Gastroesophageal sphincter (tissue), 3 donors: ENCODE data around the gene GABARAPL2.

ENCODE experiments used
- EP300 ChIP-seq: sonication (generic); formaldehyde crosslinking; IDR thresholded peaks from one replicate; pipeline ENCODE4 v1.6.1; 2017; ENCODE audit warnings: antibody characterized with exemption, mild to moderate bottlenecking
- POLR2A ChIP-seq, 2 donors: fragments of 450-650 bp; IDR thresholded peaks; one replicate each; pipeline ENCODE4 v1.6.1; 2017; ENCODE audit warnings: antibody characterized with exemption in 2 of 2, mild to moderate bottlenecking in 2 of 2, moderate library complexity in 1 of 2
- POLR2AphosphoS5 ChIP-seq: sonication (generic); formaldehyde crosslinking; IDR thresholded peaks from one replicate; pipeline ENCODE4 v1.6.1; 2017; ENCODE audit warnings: antibody characterized with exemption
- TF ChIP-seq, protein P1 (sequence below), 4 experiments: fragments of 200-600 bp in 2 of 4; fragments of 450-650 bp in 2 of 4; sonication (generic) in 1 of 4; IDR thresholded peaks; one replicate each; pipeline ENCODE4 v1.5.1; 2017 to 2019; ENCODE audit warnings: antibody characterized with exemption in 4 of 4, mild to moderate bottlenecking in 2 of 4, moderate library complexity in 2 of 4

GRCh38 chr16:75590920-75591843, 25.0 kb downstream of the GABARAPL2 start:
- TF ChIP-seq, protein P1, sequence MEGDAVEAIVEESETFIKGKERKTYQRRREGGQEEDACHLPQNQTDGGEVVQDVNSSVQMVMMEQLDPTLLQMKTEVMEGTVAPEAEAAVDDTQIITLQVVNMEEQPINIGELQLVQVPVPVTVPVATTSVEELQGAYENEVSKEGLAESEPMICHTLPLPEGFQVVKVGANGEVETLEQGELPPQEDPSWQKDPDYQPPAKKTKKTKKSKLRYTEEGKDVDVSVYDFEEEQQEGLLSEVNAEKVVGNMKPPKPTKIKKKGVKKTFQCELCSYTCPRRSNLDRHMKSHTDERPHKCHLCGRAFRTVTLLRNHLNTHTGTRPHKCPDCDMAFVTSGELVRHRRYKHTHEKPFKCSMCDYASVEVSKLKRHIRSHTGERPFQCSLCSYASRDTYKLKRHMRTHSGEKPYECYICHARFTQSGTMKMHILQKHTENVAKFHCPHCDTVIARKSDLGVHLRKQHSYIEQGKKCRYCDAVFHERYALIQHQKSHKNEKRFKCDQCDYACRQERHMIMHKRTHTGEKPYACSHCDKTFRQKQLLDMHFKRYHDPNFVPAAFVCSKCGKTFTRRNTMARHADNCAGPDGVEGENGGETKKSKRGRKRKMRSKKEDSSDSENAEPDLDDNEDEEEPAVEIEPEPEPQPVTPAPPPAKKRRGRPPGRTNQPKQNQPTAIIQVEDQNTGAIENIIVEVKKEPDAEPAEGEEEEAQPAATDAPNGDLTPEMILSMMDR (IDR thresholded peaks at IDR 0.05): peak in 1 of 4 experiments; percentile 17
- TF ChIP-seq EP300: no peak
- no peak for TF ChIP-seq POLR2AphosphoS5
- TF ChIP-seq POLR2A (IDR thresholded peaks at IDR 0.05): no peak
